Myocyte (in vitro differentiated cells): ENCODE data around the gene TRIM62. TPM values are rescaled to one million over a fixed set of nuclear protein-coding genes. Genes with fewer than 3 reads are reported as not detected.
A peak's percentile ranks its signal among the peaks of the same experiment; 100 is the strongest.

Experiments
- DNase-seq: peaks from one replicate; pipeline ENCODE4 v3.0.0-alpha.2; 2012; ENCODE audit warnings: low read depth
- total RNA-seq: library from RNA; depleted of rRNA; stranded (reverse); fragments of >200 nt; gene quantifications from 2 replicates; pipeline ENCODE4 v1.2.3, GENCODE V29; 2014

TRIM62 gene
- total RNA-seq, 1 donor from 2014 or later = 16.8 TPM

GRCh38 chr1:33180911-33181890 lies 642 bp downstream of the TRIM62 start:
- DNase-seq = peak; percentile 61

- peak; percentile 91 for DNase-seq
Measured at GRCh38 chr1:33180226-33180910, 1.5 kb downstream of the TRIM62 start.

GRCh38 chr1:33178836-33179439 lies 2.9 kb downstream of the TRIM62 start:
- DNase-seq = no peak

GRCh38 chr1:33177996-33178540 lies 3.8 kb downstream of the TRIM62 start:
- DNase-seq = peak; percentile 23

- no peak for DNase-seq
Measured at GRCh38 chr1:33176887-33177286, 5.0 kb downstream of the TRIM62 start.

GRCh38 chr1:33176362-33176850 lies 5.4 kb downstream of the TRIM62 start:
- DNase-seq = peak; percentile 99

- no peak for DNase-seq
Measured at GRCh38 chr1:33175865-33176264, 6.0 kb downstream of the TRIM62 start.

- no peak for DNase-seq
Measured at GRCh38 chr1:33173091-33173490, 8.8 kb downstream of the TRIM62 start.

- DNase-seq = no peak
Measured at GRCh38 chr1:33171977-33172813, 9.6 kb downstream of the TRIM62 start.

- no peak for DNase-seq
Measured at GRCh38 chr1:33170351-33171274, 11.2 kb downstream of the TRIM62 start.

GRCh38 chr1:33169290-33170055 lies 12.4 kb downstream of the TRIM62 start:
- peak; percentile 56 for DNase-seq

GRCh38 chr1:33168556-33169289 lies 13.1 kb downstream of the TRIM62 start:
- DNase-seq = no peak

GRCh38 chr1:33167650-33168447 lies 14.0 kb downstream of the TRIM62 start:
- DNase-seq = no peak

- no peak for DNase-seq
Measured at GRCh38 chr1:33165809-33166208, 16.0 kb downstream of the TRIM62 start.

GRCh38 chr1:33165209-33165608 lies 16.6 kb downstream of the TRIM62 start:
- DNase-seq = no peak

- DNase-seq = no peak
Measured at GRCh38 chr1:33163621-33164519, 18.0 kb downstream of the TRIM62 start.
